SH-SY5Y (cell line): ENCODE results near the gene B4GALNT3.

Source experiments
- GATA2 ChIP-seq: IDR thresholded peaks from 2 replicates; pipeline ENCODE4 v1.6.1; 2011; ENCODE audit warnings: mild to moderate bottlenecking, low read depth, low read length
- GATA3 ChIP-seq: IDR thresholded peaks from 2 replicates; pipeline ENCODE4 v1.6.1; 2011; ENCODE audit warnings: low read depth, mild to moderate bottlenecking, low read length, moderate library complexity

- TF ChIP-seq GATA2 (no peak), GATA3 (no peak)
Observed at GRCh38 chr12:484096-484495, 24.4 kb downstream of the B4GALNT3 start.
